SU-DHL-6 (cell line): ENCODE results near the gene MBD3L2B.
"Not testable (repeated sequence)": the region's sequence is repeated elsewhere in the genome, so short reads cannot be mapped to it uniquely, and the experiment has no call there.

Experiments used
- H2AFZ ChIP-seq: fragments of 200-600 bp; sonication (generic); 2 replicates; pipeline ENCODE4 v1.6.1; 2014; ENCODE audit warnings: low read depth, mild to moderate bottlenecking, moderate library complexity, mixed read lengths, antibody characterized with exemption, low read length; ENCODE audit not compliant: severe bottlenecking
- H3F3A ChIP-seq: fragments of 200-600 bp; shearing (Covaris generic); 2 replicates; pipeline ENCODE4 v1.6.0; 2016; ENCODE audit warnings: antibody characterized with exemption, mild to moderate bottlenecking; ENCODE audit not compliant: insufficient read depth
- H3K27ac ChIP-seq: fragments of 200-600 bp; sonication (generic); 2 replicates; pipeline ENCODE4 v1.5.1; 2016; ENCODE audit warnings: low read depth, mild to moderate bottlenecking, low read length, moderate library complexity, mixed read lengths
- H3K27me3 ChIP-seq: fragments of 200-600 bp; sonication (generic), shearing (Covaris generic); 2 replicates; pipeline ENCODE4 v1.6.0; 2014; ENCODE audit warnings: mild to moderate bottlenecking, low read length
- H3K36me3 ChIP-seq: fragments of 200-600 bp; sonication (generic); 2 replicates; pipeline ENCODE4 v1.6.1; 2014; ENCODE audit warnings: mild to moderate bottlenecking, low read length, mixed read lengths
- H3K4me2 ChIP-seq: fragments of 300-600, 200-600 bp; shearing (Covaris generic), sonication (generic); 2 replicates; pipeline ENCODE4 v1.6.0; 2014; ENCODE audit warnings: low read length, low read depth, mild to moderate bottlenecking; ENCODE audit not compliant: poor library complexity, severe bottlenecking
- H3K4me3 ChIP-seq: fragments of 200-600 bp; sonication (generic); 2 replicates; pipeline ENCODE4 v1.5.1; 2014; ENCODE audit warnings: antibody characterized with exemption, low read length, mild to moderate bottlenecking, mixed read lengths; ENCODE audit not compliant: insufficient read depth, poor library complexity, severe bottlenecking
- H3K79me2 ChIP-seq: fragments of 200-600 bp; sonication (generic); 2 replicates; pipeline ENCODE4 v1.6.1; 2014; ENCODE audit warnings: mild to moderate bottlenecking, low read length, moderate library complexity; ENCODE audit not compliant: insufficient read depth
- H3K9ac ChIP-seq: fragments of 200-600 bp; sonication (generic); 2 replicates; pipeline ENCODE4 v1.7.0; 2014; ENCODE audit warnings: mild to moderate bottlenecking, low read length
- H3K9me2 ChIP-seq: fragments of 200-600 bp; sonication (generic); replicated peaks from 2 replicates; pipeline ENCODE4 v1.6.1; 2014; ENCODE audit warnings: low read length; ENCODE audit not compliant: insufficient read depth
- H3K9me3 ChIP-seq: fragments of 200-600 bp; sonication (generic); 2 replicates; pipeline ENCODE4 v1.6.1; 2014; ENCODE audit warnings: low read length, mixed read lengths; ENCODE audit not compliant: insufficient read depth
- H4K20me1 ChIP-seq: fragments of 200-600 bp; sonication (generic); 2 replicates; pipeline ENCODE4 v1.6.1; 2014; ENCODE audit warnings: low read depth, mild to moderate bottlenecking, antibody characterized with exemption, low read length, moderate library complexity, mixed read lengths

MBD3L2B gene

DNA sequence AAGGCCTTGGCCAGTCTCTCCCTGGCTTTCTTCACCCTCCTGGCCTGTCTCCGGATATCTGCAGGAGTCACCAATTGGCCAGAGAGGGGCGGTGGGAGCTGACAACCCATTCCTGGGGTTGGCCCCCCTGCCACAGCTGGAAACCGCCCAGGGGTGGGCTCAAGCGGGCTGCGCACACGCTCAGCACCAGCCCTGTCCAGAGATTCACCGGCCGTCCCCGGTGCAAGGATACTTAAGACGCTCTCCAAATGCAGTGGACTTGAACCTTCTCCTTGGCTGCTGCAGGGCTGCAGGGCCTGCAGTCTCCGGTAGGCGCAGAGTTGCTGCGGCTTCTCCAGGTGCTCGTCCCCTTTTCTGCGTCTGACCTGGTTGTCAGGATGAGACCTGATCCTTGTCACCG lies 35.1 kb upstream of the MBD3L2B start:
- not testable (repeated sequence) for H4K20me1 ChIP-seq, H3K9me2 ChIP-seq, H3K4me3 ChIP-seq, H3K79me2 ChIP-seq, H3K9me3 ChIP-seq, H3K27ac ChIP-seq, H3K4me2 ChIP-seq, H3F3A ChIP-seq, H2AFZ ChIP-seq, H3K27me3 ChIP-seq, H3K36me3 ChIP-seq, H3K9ac ChIP-seq

DNA sequence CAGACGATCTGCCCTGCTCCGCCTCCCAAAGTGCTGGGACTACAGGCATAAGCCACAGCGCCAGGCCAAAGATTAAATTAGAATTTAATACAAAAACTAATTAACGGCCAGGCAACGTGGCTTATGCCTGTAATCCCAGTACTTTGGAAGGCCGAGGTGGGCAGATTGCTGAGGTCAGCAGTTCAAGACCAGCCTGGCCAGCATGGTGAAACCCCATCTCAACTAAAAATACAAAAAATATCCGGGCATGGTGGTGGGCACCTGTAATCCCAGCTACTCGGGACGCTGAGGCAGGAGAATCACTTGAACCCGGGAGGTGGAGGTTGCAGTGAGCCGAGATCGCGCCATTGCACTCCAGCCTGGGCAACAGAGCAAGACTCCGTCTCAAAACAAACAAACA lies 34.4 kb upstream of the MBD3L2B start:
- not testable (repeated sequence) for H4K20me1 ChIP-seq, H3K9me3 ChIP-seq, H3F3A ChIP-seq, H3K4me3 ChIP-seq, H3K9ac ChIP-seq, H3K27me3 ChIP-seq, H3K36me3 ChIP-seq, H3K27ac ChIP-seq, H3K9me2 ChIP-seq, H2AFZ ChIP-seq, H3K79me2 ChIP-seq, H3K4me2 ChIP-seq

DNA sequence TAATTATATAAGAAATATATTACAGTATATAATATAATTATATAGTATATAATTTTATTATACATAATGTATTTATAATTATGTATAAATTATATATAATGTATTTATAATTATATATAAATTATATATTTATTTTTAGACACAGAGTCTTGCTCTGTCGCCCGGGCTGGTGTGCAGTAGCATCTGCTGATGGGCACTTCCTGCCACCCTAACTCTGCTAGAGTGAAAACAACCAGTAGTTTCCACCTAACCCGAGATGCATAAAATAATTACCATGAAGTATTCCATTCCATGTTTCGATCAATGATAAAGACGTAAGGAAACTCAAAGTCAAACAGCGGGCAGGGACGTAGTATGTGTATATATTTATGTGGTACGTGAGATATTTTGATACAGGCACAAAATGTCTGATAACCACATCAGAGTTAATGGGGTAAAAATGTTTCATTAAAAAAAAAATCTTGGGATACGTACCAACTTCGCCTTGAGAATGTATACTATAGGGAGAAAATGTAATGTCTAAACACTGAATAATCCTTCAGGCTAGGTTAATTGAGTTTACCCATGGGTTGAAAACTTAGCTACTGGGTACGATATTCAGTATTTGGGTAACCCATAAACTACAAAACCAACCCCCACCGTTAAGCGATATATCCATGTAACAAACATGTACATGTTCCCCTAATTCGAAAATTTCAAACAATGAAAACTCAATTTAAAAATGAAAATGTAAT lies 33.6 kb upstream of the MBD3L2B start:
- not testable (repeated sequence) for H3K27ac ChIP-seq, H3K9ac ChIP-seq, H3K36me3 ChIP-seq, H4K20me1 ChIP-seq, H3F3A ChIP-seq, H3K4me3 ChIP-seq, H2AFZ ChIP-seq, H3K9me3 ChIP-seq, H3K79me2 ChIP-seq, H3K9me2 ChIP-seq, H3K27me3 ChIP-seq, H3K4me2 ChIP-seq

DNA sequence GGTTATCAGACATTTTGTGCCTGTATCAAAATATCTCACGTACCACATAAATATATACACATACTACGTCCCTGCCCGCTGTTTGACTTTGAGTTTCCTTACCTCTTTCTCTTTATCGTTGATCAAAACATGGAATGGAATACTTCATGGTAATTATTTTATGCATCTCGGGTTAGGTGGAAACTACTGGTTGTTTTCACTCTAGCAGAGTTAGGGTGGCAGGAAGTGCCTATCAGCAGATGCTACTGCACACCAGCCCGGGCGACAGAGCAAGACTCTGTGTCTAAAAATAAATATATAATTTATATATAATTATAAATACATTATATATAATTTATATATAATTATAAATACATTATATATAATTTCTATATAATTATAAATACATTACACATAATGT lies 31.7 kb upstream of the MBD3L2B start:
- H2AFZ ChIP-seq, H3K9me2 ChIP-seq, H3K4me3 ChIP-seq, H3K27me3 ChIP-seq, H3K27ac ChIP-seq, H4K20me1 ChIP-seq, H3F3A ChIP-seq, H3K79me2 ChIP-seq, H3K36me3 ChIP-seq, H3K4me2 ChIP-seq, H3K9ac ChIP-seq, H3K9me3 ChIP-seq: not testable (repeated sequence)

DNA sequence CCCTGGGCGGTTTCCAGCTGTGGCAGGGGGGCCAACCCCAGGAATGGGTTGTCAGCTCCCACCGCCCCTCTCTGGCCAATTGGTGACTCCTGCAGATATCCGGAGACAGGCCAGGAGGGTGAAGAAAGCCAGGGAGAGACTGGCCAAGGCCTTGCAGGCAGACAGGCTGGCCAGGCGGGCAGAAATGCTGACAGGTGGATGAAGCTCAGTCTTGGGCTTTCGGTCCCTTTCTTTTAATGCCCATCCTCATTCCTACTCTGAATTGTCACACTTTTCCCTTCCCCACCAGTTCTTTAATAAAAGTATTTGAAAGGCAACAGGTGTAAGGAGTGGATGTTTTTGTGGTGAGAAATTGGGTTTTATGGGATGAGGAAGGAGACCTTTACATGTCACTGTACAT lies 30.2 kb upstream of the MBD3L2B start:
- H3K27ac ChIP-seq, H3K36me3 ChIP-seq, H3K4me3 ChIP-seq, H4K20me1 ChIP-seq, H3F3A ChIP-seq, H3K9me2 ChIP-seq, H3K9me3 ChIP-seq, H2AFZ ChIP-seq, H3K79me2 ChIP-seq, H3K9ac ChIP-seq, H3K27me3 ChIP-seq, H3K4me2 ChIP-seq: not testable (repeated sequence)

DNA sequence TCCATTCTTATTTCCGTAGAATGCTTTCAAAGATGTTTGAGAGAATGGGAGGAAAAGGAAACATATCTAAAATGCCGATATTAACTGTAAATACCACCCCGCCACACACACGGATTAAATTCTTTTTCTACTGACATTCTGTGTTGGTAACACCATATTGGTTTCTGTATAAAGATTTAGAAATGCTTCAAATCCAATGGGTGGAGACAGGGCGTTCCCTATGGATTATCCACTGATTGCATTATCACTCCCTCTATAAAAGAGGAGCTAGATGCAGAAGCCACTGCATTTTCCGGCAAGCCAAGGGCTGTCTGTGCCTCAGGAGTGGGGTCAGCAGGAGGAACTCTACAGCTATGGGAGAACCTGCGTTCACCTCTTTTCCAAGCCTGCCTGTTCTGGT lies 27.8 kb upstream of the MBD3L2B start, which contains the start of gene MBD3L2:
Gene MBD3L2, plus strand, starts transcription at position 301 of the 400 bp plus-strand sequence. Its CDS starts 53 bp downstream, at position 354.
- not testable (repeated sequence) for H3K9me3 ChIP-seq, H3K4me2 ChIP-seq, H3K79me2 ChIP-seq, H3K27me3 ChIP-seq, H3K9me2 ChIP-seq, H3F3A ChIP-seq, H3K36me3 ChIP-seq, H3K4me3 ChIP-seq, H3K27ac ChIP-seq, H4K20me1 ChIP-seq, H3K9ac ChIP-seq, H2AFZ ChIP-seq

DNA sequence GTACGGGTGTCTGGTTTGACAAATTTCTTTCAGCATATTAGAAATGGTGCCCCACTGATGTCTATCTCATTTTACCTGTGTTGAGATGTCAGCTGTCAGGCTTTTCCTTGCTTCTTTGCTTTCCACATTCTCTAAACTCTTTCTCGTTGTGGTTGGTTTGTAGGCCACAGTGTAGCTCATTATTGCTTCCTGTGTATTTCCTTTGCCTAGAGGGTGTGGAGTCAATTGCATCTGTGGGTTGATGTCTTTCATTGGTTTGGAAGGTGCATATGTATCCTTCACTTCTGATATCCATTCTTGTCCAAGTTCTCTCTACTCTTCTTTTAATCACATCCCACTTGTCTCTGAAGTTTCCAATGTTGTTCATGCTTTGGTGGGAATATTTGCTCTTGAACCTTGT lies 20.3 kb upstream of the MBD3L2B start:
- not testable (repeated sequence) for H3K4me2 ChIP-seq, H3K36me3 ChIP-seq, H3K27ac ChIP-seq, H3K79me2 ChIP-seq, H4K20me1 ChIP-seq, H3K4me3 ChIP-seq, H3K9ac ChIP-seq, H2AFZ ChIP-seq, H3K9me3 ChIP-seq, H3K27me3 ChIP-seq, H3F3A ChIP-seq, H3K9me2 ChIP-seq

DNA sequence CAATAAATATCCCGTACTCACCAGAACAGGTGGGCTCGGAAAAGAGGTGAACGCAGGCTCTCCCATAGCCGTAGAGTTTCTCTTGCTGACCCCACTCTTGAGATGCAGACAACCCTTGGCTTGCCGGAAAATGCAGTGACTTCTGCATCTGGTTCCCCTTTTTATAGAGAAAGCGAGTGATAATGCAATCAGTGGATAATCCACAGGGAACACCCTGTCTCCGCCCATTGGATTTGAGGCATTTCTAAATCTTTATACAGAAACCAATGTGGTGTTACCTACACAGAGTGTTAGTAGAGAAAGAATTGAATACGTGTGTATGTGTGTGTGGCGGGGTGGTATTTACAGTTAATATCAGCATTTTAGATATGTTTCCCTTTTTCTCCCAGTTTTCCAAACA lies 18.8 kb upstream of the MBD3L2B start, which contains the start of gene MBD3L4:
Gene MBD3L4, minus strand, starts transcription at position 101 of the 400 bp plus-strand sequence. Its CDS starts 35 bp downstream, at position 66.
- not testable (repeated sequence) for H3K27ac ChIP-seq, H3K9me2 ChIP-seq, H3K4me2 ChIP-seq, H3F3A ChIP-seq, H3K79me2 ChIP-seq, H3K4me3 ChIP-seq, H2AFZ ChIP-seq, H3K36me3 ChIP-seq, H4K20me1 ChIP-seq, H3K9me3 ChIP-seq, H3K9ac ChIP-seq, H3K27me3 ChIP-seq
